Liver (tissue), 3 donors: ENCODE results near the gene LRP1-AS.

Experiments
- CTCF ChIP-seq: fragments of 150-350 bp; IDR thresholded peaks from 2 replicates; pipeline ENCODE4 v1.5.1; 2017; ENCODE audit warnings: improper control_type of control experiment, low read depth, low read length; ENCODE audit not compliant: missing input control
- EGR1 ChIP-seq, 2 donors: IDR thresholded peaks; 2 replicates each; pipeline ENCODE4 v1.6.1; 2016 to 2018; ENCODE audit warnings: antibody characterized with exemption in 2 of 2, low read depth in 2 of 2
- FOXA1 ChIP-seq: IDR thresholded peaks from 2 replicates; pipeline ENCODE4 v1.6.1; 2016; ENCODE audit warnings: antibody characterized with exemption
- GABPA ChIP-seq, 2 donors: IDR thresholded peaks in 1 of 2; conservative IDR thresholded peaks in 1 of 2; 2 replicates each; pipeline ENCODE4 v1.6.1; 2016; ENCODE audit warnings: antibody characterized with exemption in 2 of 2, mild to moderate bottlenecking in 1 of 2, moderate library complexity in 1 of 2
- JUND ChIP-seq, 2 donors: IDR thresholded peaks; 2 replicates each; pipeline ENCODE4 v1.6.1; 2016; ENCODE audit warnings: antibody characterized with exemption in 2 of 2
- MAX ChIP-seq: IDR thresholded peaks from 2 replicates; pipeline ENCODE4 v1.6.1; 2016; ENCODE audit warnings: antibody characterized with exemption
- RAD21 ChIP-seq, 2 donors: IDR thresholded peaks; 2 replicates each; pipeline ENCODE4 v1.6.1; 2016; ENCODE audit warnings: antibody characterized with exemption in 2 of 2, mild to moderate bottlenecking in 2 of 2
- REST ChIP-seq: IDR thresholded peaks from 2 replicates; pipeline ENCODE4 v1.6.1; 2016; ENCODE audit warnings: antibody characterized with exemption, mild to moderate bottlenecking
- RXRA ChIP-seq, 2 donors: IDR thresholded peaks; 2 replicates each; pipeline ENCODE4 v1.6.1; 2017 to 2018; ENCODE audit warnings: antibody characterized with exemption in 2 of 2, mild to moderate bottlenecking in 1 of 2
- SP1 ChIP-seq: IDR thresholded peaks from 2 replicates; pipeline ENCODE4 v1.6.1; 2018; ENCODE audit warnings: antibody characterized with exemption, mild to moderate bottlenecking
- TAF1 ChIP-seq: conservative IDR thresholded peaks from 2 replicates; pipeline ENCODE4 v1.6.1; 2016; ENCODE audit warnings: antibody characterized with exemption, mild to moderate bottlenecking
- YY1 ChIP-seq: IDR thresholded peaks from 2 replicates; pipeline ENCODE4 v1.6.1; 2016; ENCODE audit warnings: antibody characterized with exemption, mild to moderate bottlenecking
- donor health status: healthy.
- donor health status: healthy.

- TF ChIP-seq FOXA1: no peak
- peak; percentile 88 for TF ChIP-seq CTCF
- no peak for TF ChIP-seq RAD21 (IDR thresholded peaks at IDR 0.05)
- no peak for TF ChIP-seq MAX
- no peak for TF ChIP-seq TAF1
- no peak for TF ChIP-seq REST
- TF ChIP-seq JUND (IDR thresholded peaks at IDR 0.05): no peak
- TF ChIP-seq RXRA (IDR thresholded peaks at IDR 0.05): no peak
- TF ChIP-seq SP1: no peak
- no peak for TF ChIP-seq EGR1 (IDR thresholded peaks at IDR 0.05; ENCODE audit: low read depth in 2 of 2)
- TF ChIP-seq YY1: no peak
- TF ChIP-seq GABPA (IDR thresholded peaks at IDR 0.05 in 1 of 2, conservative IDR thresholded peaks at IDR 0.05 in 1 of 2): no peak
Observed at GRCh38 chr12:57112492-57113294, 34.7 kb downstream of the LRP1-AS start.
